ENCODE measurements around the gene PLAGL2. TPM values are rescaled to one million over a fixed set of nuclear protein-coding genes. Genes with fewer than 3 reads are reported as not detected.

PLAGL2 gene
- total and polyA plus RNA-seq, 2 experiments from 2014 or later = 13.2 to 28.2 TPM

DNA sequence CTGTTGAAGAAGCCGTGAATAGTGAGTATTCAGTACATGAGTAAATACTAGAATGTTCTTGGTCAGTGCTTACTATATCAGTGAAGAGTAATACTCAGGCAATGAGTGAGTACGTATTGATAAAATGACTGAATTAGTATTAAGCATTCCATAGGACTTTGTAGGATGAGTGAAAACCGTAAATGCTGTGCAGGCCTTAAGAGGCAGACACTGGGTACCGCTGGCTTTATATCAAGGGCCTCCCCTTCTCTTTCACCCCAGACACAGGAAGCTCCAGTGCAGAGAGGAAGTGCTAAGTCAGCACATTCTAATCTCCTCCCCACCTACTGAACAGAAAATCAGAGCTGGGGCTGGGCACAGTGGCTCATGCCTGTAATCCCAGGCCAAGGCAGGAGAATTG is 24.3 kb upstream of the PLAGL2 start:
- Histone ChIP-seq H3K4me3 (no peak overlapping the region), H3F3A (replicated peaks; ENCODE audit: low read depth) (peaks cover 9% of the 10 kb centered on the region; the same call in 1 of the 2 replicates), H3K4me2 (no peak overlapping the region), H3K79me2 (replicated peaks; ENCODE audit: insufficient read depth) (no peaks in the 10 kb centered on the region), H3K4me1 (ENCODE audit: insufficient read depth) (no peaks in the 10 kb centered on the region), H4K20me1 (replicated peaks; ENCODE audit: insufficient read depth) (peaks cover 17% of the 10 kb centered on the region), H2AFZ (no peak overlapping the region), H3K27ac (ENCODE audit: low read depth) (no peak overlapping the region), H3K27me3 (ENCODE audit: insufficient read depth) (no peaks in the 10 kb centered on the region), H3K36me3 (ENCODE audit: insufficient read depth) (peaks cover 43% of the 10 kb centered on the region), H3K9me2 (ENCODE audit: insufficient read depth) (no peaks in the 10 kb centered on the region)
- DNase-seq (ENCODE audit: low spot score) (no peak), ATAC-seq (no peak)
- no peaks in the 10 kb centered on the region for H3K9me3 Mint-ChIP-seq
- peaks cover 56% of the 10 kb centered on the region for H3K36me3 Mint-ChIP-seq (ENCODE audit: low read depth)
- TF ChIP-seq STAT1 (IDR thresholded peaks at IDR 0.05; ENCODE audit: unreplicated experiment) (no peak), JUNB (IDR thresholded peaks at IDR 0.05; ENCODE audit: unreplicated experiment) (no peak), EZH2 (IDR thresholded peaks at IDR 0.05; ENCODE audit: low read depth, unreplicated experiment) (no peak), NANOG (IDR thresholded peaks at IDR 0.05; ENCODE audit: borderline replicate concordance) (no peak), POLR2AphosphoS5 (IDR thresholded peaks at IDR 0.05; ENCODE audit: low read depth) (no peak), CREB1 (CRISPR knock-in tag; IDR thresholded peaks at IDR 0.05; ENCODE audit: low read depth) (no peak), ZNF331 (CRISPR knock-in tag; IDR thresholded peaks at IDR 0.05; ENCODE audit: low read depth) (no peak), EZH2phosphoT487 (IDR thresholded peaks at IDR 0.05; ENCODE audit: unreplicated experiment) (no peak), ZNF114 (CRISPR knock-in tag; IDR thresholded peaks at IDR 0.05) (no peak)
- TF ChIP-seq, protein P1, sequence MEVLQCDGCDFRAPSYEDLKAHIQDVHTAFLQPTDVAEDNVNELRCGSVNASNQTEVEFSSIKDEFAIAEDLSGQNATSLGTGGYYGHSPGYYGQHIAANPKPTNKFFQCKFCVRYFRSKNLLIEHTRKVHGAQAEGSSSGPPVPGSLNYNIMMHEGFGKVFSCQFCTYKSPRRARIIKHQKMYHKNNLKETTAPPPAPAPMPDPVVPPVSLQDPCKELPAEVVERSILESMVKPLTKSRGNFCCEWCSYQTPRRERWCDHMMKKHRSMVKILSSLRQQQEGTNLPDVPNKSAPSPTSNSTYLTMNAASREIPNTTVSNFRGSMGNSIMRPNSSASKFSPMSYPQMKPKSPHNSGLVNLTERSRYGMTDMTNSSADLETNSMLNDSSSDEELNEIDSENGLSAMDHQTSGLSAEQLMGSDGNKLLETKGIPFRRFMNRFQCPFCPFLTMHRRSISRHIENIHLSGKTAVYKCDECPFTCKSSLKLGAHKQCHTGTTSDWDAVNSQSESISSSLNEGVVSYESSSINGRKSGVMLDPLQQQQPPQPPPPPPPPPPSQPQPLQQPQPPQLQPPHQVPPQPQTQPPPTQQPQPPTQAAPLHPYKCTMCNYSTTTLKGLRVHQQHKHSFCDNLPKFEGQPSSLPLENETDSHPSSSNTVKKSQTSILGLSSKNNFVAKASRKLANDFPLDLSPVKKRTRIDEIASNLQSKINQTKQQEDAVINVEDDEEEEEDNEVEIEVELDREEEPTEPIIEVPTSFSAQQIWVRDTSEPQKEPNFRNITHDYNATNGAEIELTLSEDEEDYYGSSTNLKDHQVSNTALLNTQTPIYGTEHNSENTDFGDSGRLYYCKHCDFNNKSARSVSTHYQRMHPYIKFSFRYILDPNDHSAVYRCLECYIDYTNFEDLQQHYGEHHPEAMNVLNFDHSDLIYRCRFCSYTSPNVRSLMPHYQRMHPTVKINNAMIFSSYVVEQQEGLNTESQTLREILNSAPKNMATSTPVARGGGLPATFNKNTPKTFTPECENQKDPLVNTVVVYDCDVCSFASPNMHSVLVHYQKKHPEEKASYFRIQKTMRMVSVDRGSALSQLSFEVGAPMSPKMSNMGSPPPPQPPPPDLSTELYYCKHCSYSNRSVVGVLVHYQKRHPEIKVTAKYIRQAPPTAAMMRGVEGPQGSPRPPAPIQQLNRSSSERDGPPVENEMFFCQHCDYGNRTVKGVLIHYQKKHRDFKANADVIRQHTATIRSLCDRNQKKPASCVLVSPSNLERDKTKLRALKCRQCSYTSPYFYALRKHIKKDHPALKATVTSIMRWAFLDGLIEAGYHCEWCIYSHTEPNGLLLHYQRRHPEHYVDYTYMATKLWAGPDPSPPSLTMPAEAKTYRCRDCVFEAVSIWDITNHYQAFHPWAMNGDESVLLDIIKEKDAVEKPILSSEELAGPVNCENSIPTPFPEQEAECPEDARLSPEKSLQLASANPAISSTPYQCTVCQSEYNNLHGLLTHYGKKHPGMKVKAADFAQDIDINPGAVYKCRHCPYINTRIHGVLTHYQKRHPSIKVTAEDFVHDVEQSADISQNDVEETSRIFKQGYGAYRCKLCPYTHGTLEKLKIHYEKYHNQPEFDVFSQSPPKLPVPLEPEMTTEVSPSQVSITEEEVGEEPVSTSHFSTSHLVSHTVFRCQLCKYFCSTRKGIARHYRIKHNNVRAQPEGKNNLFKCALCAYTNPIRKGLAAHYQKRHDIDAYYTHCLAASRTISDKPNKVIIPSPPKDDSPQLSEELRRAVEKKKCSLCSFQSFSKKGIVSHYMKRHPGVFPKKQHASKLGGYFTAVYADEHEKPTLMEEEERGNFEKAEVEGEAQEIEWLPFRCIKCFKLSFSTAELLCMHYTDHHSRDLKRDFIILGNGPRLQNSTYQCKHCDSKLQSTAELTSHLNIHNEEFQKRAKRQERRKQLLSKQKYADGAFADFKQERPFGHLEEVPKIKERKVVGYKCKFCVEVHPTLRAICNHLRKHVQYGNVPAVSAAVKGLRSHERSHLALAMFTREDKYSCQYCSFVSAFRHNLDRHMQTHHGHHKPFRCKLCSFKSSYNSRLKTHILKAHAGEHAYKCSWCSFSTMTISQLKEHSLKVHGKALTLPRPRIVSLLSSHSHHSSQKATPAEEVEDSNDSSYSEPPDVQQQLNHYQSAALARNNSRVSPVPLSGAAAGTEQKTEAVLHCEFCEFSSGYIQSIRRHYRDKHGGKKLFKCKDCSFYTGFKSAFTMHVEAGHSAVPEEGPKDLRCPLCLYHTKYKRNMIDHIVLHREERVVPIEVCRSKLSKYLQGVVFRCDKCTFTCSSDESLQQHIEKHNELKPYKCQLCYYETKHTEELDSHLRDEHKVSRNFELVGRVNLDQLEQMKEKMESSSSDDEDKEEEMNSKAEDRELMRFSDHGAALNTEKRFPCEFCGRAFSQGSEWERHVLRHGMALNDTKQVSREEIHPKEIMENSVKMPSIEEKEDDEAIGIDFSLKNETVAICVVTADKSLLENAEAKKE (CRISPR knock-in tag; IDR thresholded peaks at IDR 0.05) = no peak
- TF ChIP-seq, protein P2, sequence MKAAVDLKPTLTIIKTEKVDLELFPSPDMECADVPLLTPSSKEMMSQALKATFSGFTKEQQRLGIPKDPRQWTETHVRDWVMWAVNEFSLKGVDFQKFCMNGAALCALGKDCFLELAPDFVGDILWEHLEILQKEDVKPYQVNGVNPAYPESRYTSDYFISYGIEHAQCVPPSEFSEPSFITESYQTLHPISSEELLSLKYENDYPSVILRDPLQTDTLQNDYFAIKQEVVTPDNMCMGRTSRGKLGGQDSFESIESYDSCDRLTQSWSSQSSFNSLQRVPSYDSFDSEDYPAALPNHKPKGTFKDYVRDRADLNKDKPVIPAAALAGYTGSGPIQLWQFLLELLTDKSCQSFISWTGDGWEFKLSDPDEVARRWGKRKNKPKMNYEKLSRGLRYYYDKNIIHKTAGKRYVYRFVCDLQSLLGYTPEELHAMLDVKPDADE (IDR thresholded peaks at IDR 0.05) = no peak
- TF ChIP-seq, protein P3, sequence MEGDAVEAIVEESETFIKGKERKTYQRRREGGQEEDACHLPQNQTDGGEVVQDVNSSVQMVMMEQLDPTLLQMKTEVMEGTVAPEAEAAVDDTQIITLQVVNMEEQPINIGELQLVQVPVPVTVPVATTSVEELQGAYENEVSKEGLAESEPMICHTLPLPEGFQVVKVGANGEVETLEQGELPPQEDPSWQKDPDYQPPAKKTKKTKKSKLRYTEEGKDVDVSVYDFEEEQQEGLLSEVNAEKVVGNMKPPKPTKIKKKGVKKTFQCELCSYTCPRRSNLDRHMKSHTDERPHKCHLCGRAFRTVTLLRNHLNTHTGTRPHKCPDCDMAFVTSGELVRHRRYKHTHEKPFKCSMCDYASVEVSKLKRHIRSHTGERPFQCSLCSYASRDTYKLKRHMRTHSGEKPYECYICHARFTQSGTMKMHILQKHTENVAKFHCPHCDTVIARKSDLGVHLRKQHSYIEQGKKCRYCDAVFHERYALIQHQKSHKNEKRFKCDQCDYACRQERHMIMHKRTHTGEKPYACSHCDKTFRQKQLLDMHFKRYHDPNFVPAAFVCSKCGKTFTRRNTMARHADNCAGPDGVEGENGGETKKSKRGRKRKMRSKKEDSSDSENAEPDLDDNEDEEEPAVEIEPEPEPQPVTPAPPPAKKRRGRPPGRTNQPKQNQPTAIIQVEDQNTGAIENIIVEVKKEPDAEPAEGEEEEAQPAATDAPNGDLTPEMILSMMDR (conservative IDR thresholded peaks at IDR 0.05; ENCODE audit: low read depth in 2 of 2) = no peak
- TF ChIP-seq, protein P4, sequence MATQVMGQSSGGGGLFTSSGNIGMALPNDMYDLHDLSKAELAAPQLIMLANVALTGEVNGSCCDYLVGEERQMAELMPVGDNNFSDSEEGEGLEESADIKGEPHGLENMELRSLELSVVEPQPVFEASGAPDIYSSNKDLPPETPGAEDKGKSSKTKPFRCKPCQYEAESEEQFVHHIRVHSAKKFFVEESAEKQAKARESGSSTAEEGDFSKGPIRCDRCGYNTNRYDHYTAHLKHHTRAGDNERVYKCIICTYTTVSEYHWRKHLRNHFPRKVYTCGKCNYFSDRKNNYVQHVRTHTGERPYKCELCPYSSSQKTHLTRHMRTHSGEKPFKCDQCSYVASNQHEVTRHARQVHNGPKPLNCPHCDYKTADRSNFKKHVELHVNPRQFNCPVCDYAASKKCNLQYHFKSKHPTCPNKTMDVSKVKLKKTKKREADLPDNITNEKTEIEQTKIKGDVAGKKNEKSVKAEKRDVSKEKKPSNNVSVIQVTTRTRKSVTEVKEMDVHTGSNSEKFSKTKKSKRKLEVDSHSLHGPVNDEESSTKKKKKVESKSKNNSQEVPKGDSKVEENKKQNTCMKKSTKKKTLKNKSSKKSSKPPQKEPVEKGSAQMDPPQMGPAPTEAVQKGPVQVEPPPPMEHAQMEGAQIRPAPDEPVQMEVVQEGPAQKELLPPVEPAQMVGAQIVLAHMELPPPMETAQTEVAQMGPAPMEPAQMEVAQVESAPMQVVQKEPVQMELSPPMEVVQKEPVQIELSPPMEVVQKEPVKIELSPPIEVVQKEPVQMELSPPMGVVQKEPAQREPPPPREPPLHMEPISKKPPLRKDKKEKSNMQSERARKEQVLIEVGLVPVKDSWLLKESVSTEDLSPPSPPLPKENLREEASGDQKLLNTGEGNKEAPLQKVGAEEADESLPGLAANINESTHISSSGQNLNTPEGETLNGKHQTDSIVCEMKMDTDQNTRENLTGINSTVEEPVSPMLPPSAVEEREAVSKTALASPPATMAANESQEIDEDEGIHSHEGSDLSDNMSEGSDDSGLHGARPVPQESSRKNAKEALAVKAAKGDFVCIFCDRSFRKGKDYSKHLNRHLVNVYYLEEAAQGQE (IDR thresholded peaks at IDR 0.05; ENCODE audit: unreplicated experiment) = no peak
- H3K27me3 Mint-ChIP-seq (ENCODE audit: insufficient read depth, low read depth, poor library complexity) = no peaks in the 10 kb centered on the region
- H3K4me1 Mint-ChIP-seq = no peaks in the 10 kb centered on the region
- no peak overlapping the region for H3K27ac Mint-ChIP-seq
- H3K4me3 Mint-ChIP-seq = no peak overlapping the region

Measured in GM23338 (cell line).